Measurements from ENCODE around the gene NRG3.

Gene NRG3

GRCh38 chr10:82889728-82890127, 1014.7 kb downstream of the NRG3 start:
- TF ChIP-seq, protein P1, sequence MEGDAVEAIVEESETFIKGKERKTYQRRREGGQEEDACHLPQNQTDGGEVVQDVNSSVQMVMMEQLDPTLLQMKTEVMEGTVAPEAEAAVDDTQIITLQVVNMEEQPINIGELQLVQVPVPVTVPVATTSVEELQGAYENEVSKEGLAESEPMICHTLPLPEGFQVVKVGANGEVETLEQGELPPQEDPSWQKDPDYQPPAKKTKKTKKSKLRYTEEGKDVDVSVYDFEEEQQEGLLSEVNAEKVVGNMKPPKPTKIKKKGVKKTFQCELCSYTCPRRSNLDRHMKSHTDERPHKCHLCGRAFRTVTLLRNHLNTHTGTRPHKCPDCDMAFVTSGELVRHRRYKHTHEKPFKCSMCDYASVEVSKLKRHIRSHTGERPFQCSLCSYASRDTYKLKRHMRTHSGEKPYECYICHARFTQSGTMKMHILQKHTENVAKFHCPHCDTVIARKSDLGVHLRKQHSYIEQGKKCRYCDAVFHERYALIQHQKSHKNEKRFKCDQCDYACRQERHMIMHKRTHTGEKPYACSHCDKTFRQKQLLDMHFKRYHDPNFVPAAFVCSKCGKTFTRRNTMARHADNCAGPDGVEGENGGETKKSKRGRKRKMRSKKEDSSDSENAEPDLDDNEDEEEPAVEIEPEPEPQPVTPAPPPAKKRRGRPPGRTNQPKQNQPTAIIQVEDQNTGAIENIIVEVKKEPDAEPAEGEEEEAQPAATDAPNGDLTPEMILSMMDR (conservative IDR thresholded peaks at IDR 0.05; ENCODE audit: low read depth, low read length): no peak
- no peak for DNase-seq (ENCODE audit: low read depth)
- no peak overlapping the region for H3K4me3 ChIP-seq (ENCODE audit: low read depth, low read length)

DNA sequence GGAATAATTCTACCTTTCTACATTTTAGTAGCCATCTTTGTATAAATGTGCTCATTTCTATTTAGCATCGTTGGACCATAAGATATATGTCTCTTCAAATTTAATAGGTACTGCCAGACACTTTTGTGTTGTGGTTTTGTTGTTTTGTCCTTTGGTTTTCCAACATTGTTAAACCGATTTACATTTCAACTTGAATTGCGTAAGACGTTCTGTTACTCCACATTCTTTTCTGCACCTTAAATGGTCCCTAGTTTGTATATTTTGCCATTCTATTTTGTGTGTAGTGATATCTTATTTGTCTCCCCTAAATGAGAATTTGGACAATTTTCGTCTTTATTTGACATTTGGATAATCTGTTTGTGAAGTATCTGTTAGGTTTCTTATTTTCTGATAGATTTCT, 1015.6 kb downstream of the NRG3 start:
- no peak overlapping the region for H3K4me3 ChIP-seq (ENCODE audit: low read depth, low read length)
- TF ChIP-seq, protein P1 (conservative IDR thresholded peaks at IDR 0.05; ENCODE audit: low read depth, low read length): no peak

DNA sequence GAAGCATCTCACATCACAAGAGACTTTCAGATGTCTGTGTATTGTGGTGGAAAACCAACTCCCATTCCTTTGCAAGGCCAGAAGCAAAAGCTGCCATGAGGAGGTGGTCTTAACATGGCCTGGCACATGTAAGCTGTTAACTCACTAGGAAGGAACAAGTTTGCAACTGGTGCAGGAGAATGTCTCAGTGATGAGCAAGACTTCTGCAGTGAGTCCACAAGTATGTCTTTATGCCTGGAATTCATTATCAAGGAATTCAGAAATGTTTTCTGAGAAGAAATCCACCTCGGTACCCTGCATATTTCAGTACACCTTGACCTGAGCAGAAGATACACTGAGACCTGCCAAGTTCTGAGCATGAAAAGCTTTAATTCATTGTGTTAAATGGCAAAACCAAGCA, 1033.1 kb downstream of the NRG3 start:
- H3K4me3 ChIP-seq (ENCODE audit: low read depth, low read length): no peak overlapping the region
- TF ChIP-seq, protein P1 (conservative IDR thresholded peaks at IDR 0.05; ENCODE audit: low read depth, low read length): no peak
- DNase-seq (ENCODE audit: low read depth): no peak

More for the DNA sequence above, 1015.6 kb downstream of the NRG3 start:
- DNase-seq (ENCODE audit: low read depth): no peak

DNA sequence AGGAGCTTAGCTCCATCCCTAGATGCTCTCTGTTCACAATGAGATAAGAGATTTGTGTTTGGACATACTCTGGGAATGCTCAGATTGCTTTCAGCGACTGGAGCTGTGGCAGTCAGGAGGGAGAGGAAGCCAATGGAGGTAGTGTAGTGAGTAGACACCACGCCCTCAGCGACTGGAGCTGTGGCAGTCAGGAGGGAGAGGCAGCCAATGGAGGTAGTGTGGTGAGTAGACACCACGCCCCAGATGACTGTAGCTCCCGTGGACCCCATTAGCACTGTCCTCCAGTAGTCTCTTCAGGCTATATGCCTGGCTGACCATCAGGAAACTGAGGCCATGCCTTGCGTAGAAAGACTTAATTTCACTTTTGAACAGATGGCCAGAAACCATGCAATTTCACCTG, 1033.8 kb downstream of the NRG3 start:
- H3K4me3 ChIP-seq (ENCODE audit: low read depth, low read length): no peak overlapping the region
- DNase-seq (ENCODE audit: low read depth): no peak
- TF ChIP-seq, protein P1 (conservative IDR thresholded peaks at IDR 0.05; ENCODE audit: low read depth, low read length): no peak

DNA sequence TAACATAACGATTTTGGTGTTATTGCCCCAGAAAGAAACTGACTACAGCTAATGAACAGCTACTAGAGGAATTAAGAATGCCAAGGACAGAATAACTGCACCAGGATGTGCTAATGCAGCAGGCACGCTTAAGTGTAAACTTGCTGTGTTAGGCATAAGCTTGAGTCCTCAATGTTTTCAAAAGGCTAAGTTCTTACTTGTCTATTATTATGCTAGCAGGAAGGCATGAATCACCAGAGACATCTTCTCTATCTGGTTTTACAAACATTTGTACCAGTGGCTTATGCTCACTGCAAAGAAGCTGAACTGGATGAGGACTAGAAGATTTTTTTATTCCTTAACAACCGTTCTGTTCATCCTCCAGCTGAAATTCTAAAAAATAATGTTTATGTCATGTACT, 1035.3 kb downstream of the NRG3 start:
- TF ChIP-seq, protein P1 (conservative IDR thresholded peaks at IDR 0.05; ENCODE audit: low read depth, low read length): no peak
- no peak overlapping the region for H3K4me3 ChIP-seq (ENCODE audit: low read depth, low read length)
- no peak for DNase-seq (ENCODE audit: low read depth)

- TF ChIP-seq, protein P1 (conservative IDR thresholded peaks at IDR 0.05; ENCODE audit: low read depth, low read length): no peak
- no peak for DNase-seq (ENCODE audit: low read depth)
- no peak overlapping the region for H3K4me3 ChIP-seq (ENCODE audit: low read depth, low read length)
Observed at GRCh38 chr10:82914655-82915136, 1039.7 kb downstream of the NRG3 start.

DNA sequence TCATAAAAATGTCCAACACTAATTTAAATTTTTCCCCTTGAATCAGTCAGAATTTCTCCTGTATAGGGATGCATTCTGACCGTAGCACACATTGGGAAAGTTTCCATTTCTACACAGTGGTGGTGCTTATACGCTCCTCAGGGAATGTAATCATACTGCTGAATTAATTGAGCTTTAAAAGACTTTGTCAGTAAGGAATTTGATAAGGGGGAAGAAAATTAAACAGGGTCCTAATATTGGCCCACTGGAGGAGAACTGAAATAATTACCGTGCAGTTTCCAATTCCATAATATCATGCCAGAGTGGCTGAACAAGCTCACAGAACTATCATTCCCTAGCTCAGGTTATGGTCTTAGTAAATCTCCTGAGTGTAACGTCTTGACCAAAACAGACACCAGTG, 1041.9 kb downstream of the NRG3 start:
- H3K4me3 ChIP-seq (ENCODE audit: low read depth, low read length): no peak overlapping the region
- DNase-seq (ENCODE audit: low read depth): no peak
- TF ChIP-seq, protein P1 (conservative IDR thresholded peaks at IDR 0.05; ENCODE audit: low read depth, low read length): no peak

Measured in choroid plexus epithelial cell (primary cell).